Esophagus muscularis mucosa (tissue), 4 donors: ENCODE data around the gene FOXP2. TPM values are rescaled to one million over a fixed set of nuclear protein-coding genes. Genes with fewer than 3 reads are reported as not detected.

ENCODE experiments used
- DNase-seq: peaks from one replicate; pipeline ENCODE4 v3.0.0-alpha.2; 2017; ENCODE audit errors: extremely low spot score
- H3K27ac ChIP-seq, 4 donors: fragments of 200-600 bp; sonication (generic); replicated peaks in 1 of 4; 1 replicate in 3 of 4; 2 replicates in 1 of 4; pipeline ENCODE4 v1.5.1; 2016 to 2019; ENCODE audit warnings: mild to moderate bottlenecking in 1 of 4
- H3K27me3 ChIP-seq, 4 donors: fragments of 200-600 bp; sonication (generic); one replicate each; pipeline versions ENCODE4 v1.5.1 to v1.6.0; 2016 to 2019
- H3K36me3 ChIP-seq, 4 donors: fragments of 200-600 bp; sonication (generic); one replicate each; pipeline ENCODE4 v1.5.1; 2016 to 2019
- H3K4me1 ChIP-seq, 4 donors: fragments of 200-600 bp; sonication (generic); one replicate each; pipeline ENCODE4 v1.5.1; 2016 to 2019
- H3K4me3 ChIP-seq, 4 donors: fragments of 200-600 bp; sonication (generic); 1 replicate in 2 of 4; 2 replicates in 2 of 4; pipeline ENCODE4 v1.5.1; 2016 to 2019; ENCODE audit warnings: mild to moderate bottlenecking in 4 of 4, moderate library complexity in 1 of 4
- H3K9me3 ChIP-seq, 4 donors: fragments of 200-600 bp; sonication (generic); 1 replicate in 3 of 4; 2 replicates in 1 of 4; pipeline ENCODE4 v1.5.1; 2016 to 2019
- EP300 ChIP-seq: sonication (generic); formaldehyde crosslinking; IDR thresholded peaks from one replicate; pipeline ENCODE4 v1.6.1; 2017; ENCODE audit warnings: antibody characterized with exemption
- POLR2A ChIP-seq: fragments of 450-650 bp; IDR thresholded peaks from one replicate; pipeline ENCODE4 v1.6.1; 2017; ENCODE audit warnings: antibody characterized with exemption, moderate library complexity, mild to moderate bottlenecking, low read depth
- POLR2AphosphoS5 ChIP-seq, 2 donors: sonication (generic); formaldehyde crosslinking; IDR thresholded peaks; one replicate each; pipeline ENCODE4 v1.6.1; 2017; ENCODE audit warnings: antibody characterized with exemption in 2 of 2
- WGBS: methylation state at CpG from one replicate; pipeline ENCODE4 v1.1.5; 2018; 5-methylcytosine and 5-hydroxymethylcytosine counted together
- intact Hi-C: fragments of 100-400 bp; cut with DNase I; formaldehyde crosslinking; loops from one replicate; pipeline ENCODE4 v1.15.1; 2023
- total RNA-seq, 4 donors: library from RNA; depleted of rRNA; stranded (reverse); fragments of >200 nt; gene quantifications; one replicate each; pipeline versions ENCODE4 v1.1.0 to v1.2.1, GENCODE V29; 2016
- TF ChIP-seq, protein P1 (sequence below), 3 experiments: fragments of 200-600 bp in 2 of 3; fragments of 450-650 bp in 1 of 3; sonication (generic) in 2 of 3; IDR thresholded peaks; one replicate each; pipeline ENCODE4 v1.5.1; 2017 to 2019; ENCODE audit warnings: antibody characterized with exemption in 3 of 3, mild to moderate bottlenecking in 2 of 3, moderate library complexity in 1 of 3

The FOXP2 gene
- total RNA-seq, 4 donors from 2014 or later = 37.1 to 54.2 (median 48.0) TPM

DNA sequence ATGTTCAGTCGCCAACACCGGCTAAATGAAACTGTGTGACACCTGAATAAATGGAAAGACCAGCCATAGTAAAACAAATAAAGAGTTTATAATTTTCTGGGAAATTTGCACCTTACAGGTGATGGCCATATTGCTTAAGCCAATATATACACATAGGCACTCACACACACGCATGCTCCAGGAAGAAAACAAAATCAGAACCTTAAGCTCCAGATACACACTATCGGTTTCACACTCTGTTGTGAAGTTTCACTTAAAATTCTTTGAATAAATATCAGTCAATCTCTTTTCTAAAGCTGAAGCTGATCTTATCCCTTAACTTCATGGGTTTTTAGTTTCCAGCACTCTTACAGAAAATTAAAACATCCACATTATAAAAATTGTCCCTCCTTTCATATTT lies 280.6 kb downstream of the FOXP2 start:
- H3K36me3 ChIP-seq = peaks cover 0 to 8% (median 2%) of the 10 kb centered on the region in 4 donors
- H3K27me3 ChIP-seq = no peaks in the 10 kb centered on the region
- H3K4me3 ChIP-seq = no peak overlapping the region
- TF ChIP-seq POLR2A (no peak), POLR2AphosphoS5 (IDR thresholded peaks at IDR 0.05) (no peak), EP300 (no peak)
- TF ChIP-seq, protein P1, sequence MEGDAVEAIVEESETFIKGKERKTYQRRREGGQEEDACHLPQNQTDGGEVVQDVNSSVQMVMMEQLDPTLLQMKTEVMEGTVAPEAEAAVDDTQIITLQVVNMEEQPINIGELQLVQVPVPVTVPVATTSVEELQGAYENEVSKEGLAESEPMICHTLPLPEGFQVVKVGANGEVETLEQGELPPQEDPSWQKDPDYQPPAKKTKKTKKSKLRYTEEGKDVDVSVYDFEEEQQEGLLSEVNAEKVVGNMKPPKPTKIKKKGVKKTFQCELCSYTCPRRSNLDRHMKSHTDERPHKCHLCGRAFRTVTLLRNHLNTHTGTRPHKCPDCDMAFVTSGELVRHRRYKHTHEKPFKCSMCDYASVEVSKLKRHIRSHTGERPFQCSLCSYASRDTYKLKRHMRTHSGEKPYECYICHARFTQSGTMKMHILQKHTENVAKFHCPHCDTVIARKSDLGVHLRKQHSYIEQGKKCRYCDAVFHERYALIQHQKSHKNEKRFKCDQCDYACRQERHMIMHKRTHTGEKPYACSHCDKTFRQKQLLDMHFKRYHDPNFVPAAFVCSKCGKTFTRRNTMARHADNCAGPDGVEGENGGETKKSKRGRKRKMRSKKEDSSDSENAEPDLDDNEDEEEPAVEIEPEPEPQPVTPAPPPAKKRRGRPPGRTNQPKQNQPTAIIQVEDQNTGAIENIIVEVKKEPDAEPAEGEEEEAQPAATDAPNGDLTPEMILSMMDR (IDR thresholded peaks at IDR 0.05) = no peak
- intact Hi-C loops = no loop called here
- no peak overlapping the region for H3K27ac ChIP-seq
- no peak for DNase-seq
- H3K4me1 ChIP-seq = peaks cover 0 to 5% (median 0%) of the 10 kb centered on the region in 4 donors
- no peaks in the 10 kb centered on the region for H3K9me3 ChIP-seq
- WGBS = 79% methylated on average over 4 of the region's 4 CpGs

DNA sequence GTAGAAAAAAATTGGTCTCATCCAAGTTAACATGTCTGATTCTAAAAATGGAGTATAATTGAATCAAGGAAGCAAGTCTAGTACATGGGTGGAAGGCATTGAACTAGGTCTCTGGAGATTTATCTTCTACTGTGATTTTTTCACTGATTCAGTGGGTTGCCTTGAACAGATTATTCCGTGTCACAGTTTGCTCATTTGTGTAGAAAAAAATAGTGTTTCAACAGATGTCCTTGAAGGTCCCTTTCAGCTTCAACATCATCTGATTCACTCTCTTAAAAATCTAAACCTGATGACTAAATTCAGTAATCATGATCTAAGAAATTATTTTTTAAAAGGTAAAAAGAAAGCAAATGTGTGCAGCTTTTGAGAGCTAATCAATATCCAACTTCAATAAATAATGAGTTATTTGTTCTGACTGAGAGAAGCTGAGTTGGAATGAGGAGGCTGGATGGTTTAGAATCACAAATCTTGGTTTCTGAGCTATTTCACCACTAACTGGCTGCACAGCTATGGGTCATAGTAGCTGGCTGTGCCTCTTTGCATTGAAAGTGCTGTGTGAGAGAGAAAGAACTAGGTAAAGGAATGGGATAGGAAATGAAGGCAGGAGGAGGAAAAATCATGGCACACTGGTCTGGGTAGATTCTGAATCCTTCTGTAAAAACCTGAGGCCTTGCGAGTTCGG lies 285.8 kb downstream of the FOXP2 start:
- no peaks in the 10 kb centered on the region for H3K36me3 ChIP-seq
- H3K27ac ChIP-seq = no peak overlapping the region
- TF ChIP-seq POLR2A (no peak), EP300 (no peak), POLR2AphosphoS5 (IDR thresholded peaks at IDR 0.05) (no peak)
- TF ChIP-seq, protein P1 (IDR thresholded peaks at IDR 0.05) = no peak
- H3K4me3 ChIP-seq = no peak overlapping the region
- H3K4me1 ChIP-seq = no peaks in the 10 kb centered on the region
- intact Hi-C loops = no loop called here
- WGBS = 78% methylated on average over 3 of the region's 3 CpGs
- H3K9me3 ChIP-seq = no peaks in the 10 kb centered on the region
- H3K27me3 ChIP-seq = no peaks in the 10 kb centered on the region
- DNase-seq = no peak

DNA sequence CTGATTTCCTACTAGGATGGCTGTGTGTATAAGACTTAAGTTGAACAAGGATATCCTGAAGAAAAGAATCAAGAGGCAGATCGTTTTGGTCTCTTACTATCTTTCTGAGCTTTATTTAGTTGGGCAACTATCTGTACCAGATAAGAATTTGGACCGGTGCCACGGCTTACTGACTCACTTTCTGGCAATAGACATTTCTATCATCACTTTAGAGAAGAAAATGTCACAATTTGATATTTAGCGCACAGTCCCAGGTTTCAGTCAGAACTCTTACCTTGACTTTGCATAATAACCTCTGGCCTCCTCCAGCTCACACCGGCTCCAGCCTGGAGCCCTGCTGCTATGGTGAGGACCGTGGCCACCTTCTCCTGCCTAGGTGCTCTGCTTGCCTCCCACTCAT lies 289.1 kb downstream of the FOXP2 start:
- no peaks in the 10 kb centered on the region for H3K27me3 ChIP-seq
- H3K27ac ChIP-seq = no peak overlapping the region
- H3K4me1 ChIP-seq = no peaks in the 10 kb centered on the region
- WGBS = 72% methylated on average over 6 of the region's 6 CpGs
- no peak for DNase-seq
- intact Hi-C loops = no loop called here
- H3K4me3 ChIP-seq = no peak overlapping the region
- no peaks in the 10 kb centered on the region for H3K36me3 ChIP-seq
- TF ChIP-seq EP300 (no peak), POLR2A (no peak), POLR2AphosphoS5 (IDR thresholded peaks at IDR 0.05) (no peak)
- TF ChIP-seq, protein P1 (IDR thresholded peaks at IDR 0.05) = no peak
- no peaks in the 10 kb centered on the region for H3K9me3 ChIP-seq

DNA sequence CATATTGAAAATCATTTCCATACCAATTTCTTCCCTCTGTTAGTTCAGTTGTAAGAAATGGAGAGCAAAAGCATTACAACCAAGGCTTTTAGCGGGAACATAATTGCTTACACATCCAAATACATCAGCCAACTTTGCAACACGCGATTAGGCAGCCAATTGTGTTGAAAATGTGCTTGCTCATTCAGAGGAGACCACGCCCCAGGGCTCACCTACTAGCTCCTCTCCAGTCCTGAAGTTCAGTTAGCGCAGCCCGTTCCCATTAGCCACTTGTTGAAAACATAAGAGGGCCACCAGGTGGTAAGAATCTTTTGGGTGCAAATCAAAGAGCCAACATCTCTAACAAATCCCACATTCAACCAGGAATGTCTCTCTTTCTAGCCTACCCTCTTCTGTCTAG lies 294.0 kb downstream of the FOXP2 start:
- WGBS = 83% methylated on average over 6 of the region's 6 CpGs
- no peaks in the 10 kb centered on the region for H3K27me3 ChIP-seq

DNA sequence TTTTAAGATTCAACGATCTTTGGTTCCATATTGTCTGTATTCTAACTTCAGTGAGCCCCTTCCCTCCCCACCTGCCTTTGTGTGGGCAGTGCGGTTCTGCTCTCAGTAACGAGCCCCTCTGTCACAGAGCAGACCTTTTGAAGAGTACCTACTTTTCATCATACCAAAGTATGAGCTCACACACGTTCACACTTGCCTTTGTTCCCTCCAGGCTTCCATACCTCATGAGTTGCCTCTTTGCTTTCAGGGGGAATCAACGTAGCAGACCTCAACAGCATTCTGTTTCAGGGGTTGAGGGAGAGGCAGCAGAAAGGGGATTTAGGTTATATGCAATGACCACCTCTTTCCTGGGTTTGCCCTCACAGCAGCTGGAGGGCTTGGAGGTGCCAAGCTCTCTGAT lies 295.9 kb downstream of the FOXP2 start:
- WGBS = 80% methylated on average over 5 of the region's 5 CpGs
- no peaks in the 10 kb centered on the region for H3K36me3 ChIP-seq
- intact Hi-C loops = no loop called here

More for the DNA sequence above, 294.0 kb downstream of the FOXP2 start:
- Histone ChIP-seq H3K36me3 (no peaks in the 10 kb centered on the region), H3K27ac (no peak overlapping the region), H3K4me3 (no peak overlapping the region), H3K4me1 (no peaks in the 10 kb centered on the region), H3K9me3 (no peaks in the 10 kb centered on the region)
- TF ChIP-seq POLR2AphosphoS5 (IDR thresholded peaks at IDR 0.05) = no peak
- no peak for TF ChIP-seq POLR2A
- TF ChIP-seq EP300 = no peak
- no peak for DNase-seq
- intact Hi-C loops = no loop called here

More for the DNA sequence above, 295.9 kb downstream of the FOXP2 start:
- Histone ChIP-seq H3K4me1 (no peaks in the 10 kb centered on the region), H3K27ac (no peak overlapping the region), H3K4me3 (no peak overlapping the region), H3K27me3 (no peaks in the 10 kb centered on the region), H3K9me3 (no peaks in the 10 kb centered on the region)
- no peak for DNase-seq
- no peak for TF ChIP-seq EP300
- no peak for TF ChIP-seq POLR2A
- TF ChIP-seq POLR2AphosphoS5 (IDR thresholded peaks at IDR 0.05) = no peak
- TF ChIP-seq, protein P1 (IDR thresholded peaks at IDR 0.05) = no peak
